Ascending aorta (tissue), 2 donors: ENCODE measurements around the gene PCNX2. TPM values are rescaled to one million over a fixed set of nuclear protein-coding genes. Genes with fewer than 3 reads are reported as not detected.
"Not testable (repeated sequence)": the region's sequence is repeated elsewhere in the genome, so short reads cannot be mapped to it uniquely, and the experiment has no call there.

Experiments
- DNase-seq, 2 donors: peaks; one replicate each; pipeline ENCODE4 v3.0.0-alpha.2; 2019; ENCODE audit warnings: low spot score in 2 of 2
- H3K27ac ChIP-seq, 2 donors: fragments of 200-600 bp; sonication (generic); one replicate each; pipeline ENCODE4 v1.5.1; 2016 to 2017; ENCODE audit warnings: mild to moderate bottlenecking in 1 of 2
- H3K27me3 ChIP-seq: fragments of 200-600 bp; sonication (generic); one replicate; pipeline ENCODE4 v1.5.1; 2017
- H3K36me3 ChIP-seq, 2 donors: fragments of 200-600 bp; sonication (generic); one replicate each; pipeline ENCODE4 v1.5.1; 2016
- H3K4me1 ChIP-seq, 2 donors: fragments of 200-600 bp; sonication (generic); one replicate each; pipeline ENCODE4 v1.5.1; 2016 to 2017; ENCODE audit warnings: mild to moderate bottlenecking in 1 of 2
- H3K4me3 ChIP-seq, 2 donors: fragments of 200-600 bp; sonication (generic); one replicate each; pipeline ENCODE4 v1.5.1; 2016 to 2017; ENCODE audit warnings: mild to moderate bottlenecking in 1 of 2
- H3K9me3 ChIP-seq, 2 donors: fragments of 200-600 bp; sonication (generic); one replicate each; pipeline ENCODE4 v1.5.1; 2016
- CTCF ChIP-seq, 3 experiments: fragments of 200-600 bp in 2 of 3; fragments of 450-650 bp in 1 of 3; sonication (generic) in 2 of 3; IDR thresholded peaks; one replicate each; pipeline ENCODE4 v1.5.1; 2016 to 2019; ENCODE audit warnings: antibody characterized with exemption in 3 of 3, mild to moderate bottlenecking in 1 of 3, moderate library complexity in 1 of 3
- intact Hi-C: fragments of 100-400 bp; cut with DNase I; formaldehyde crosslinking; loops from one replicate; pipeline ENCODE4 v1.15.1; 2023
- total RNA-seq: library from RNA; depleted of rRNA; stranded (reverse); fragments of >200 nt; gene quantifications from one replicate; pipeline ENCODE4 v1.1.0, GENCODE V29; 2016

PCNX2 gene
- total RNA-seq, 1 donor from 2014 or later: 13.6 TPM

- H3K9me3 ChIP-seq: no peaks in the 10 kb centered on the region
- DNase-seq: no peak
- no peak overlapping the region for H3K4me3 ChIP-seq
- H3K27me3 ChIP-seq: no peaks in the 10 kb centered on the region
- no peak for TF ChIP-seq CTCF (IDR thresholded peaks at IDR 0.05)
- H3K36me3 ChIP-seq: peaks cover 0 to 3% of the 10 kb centered on the region in 2 donors
- H3K4me1 ChIP-seq: no peaks in the 10 kb centered on the region
- intact Hi-C loops: no loop called here
- H3K27ac ChIP-seq: no peak overlapping the region
Measured at GRCh38 chr1:233006108-233006507, 289.4 kb downstream of the PCNX2 start.

GRCh38 chr1:233005703-233006102 lies 289.8 kb downstream of the PCNX2 start:
- Histone ChIP-seq H3K4me1 (no peaks in the 10 kb centered on the region), H3K36me3 (peaks cover 0 to 3% of the 10 kb centered on the region in 2 donors), H3K27ac (no peak overlapping the region), H3K27me3 (no peaks in the 10 kb centered on the region), H3K9me3 (no peaks in the 10 kb centered on the region), H3K4me3 (no peak overlapping the region)
- no peak for DNase-seq
- no peak for TF ChIP-seq CTCF (IDR thresholded peaks at IDR 0.05)
- intact Hi-C loops: no loop called here

GRCh38 chr1:233005156-233005555 lies 290.4 kb downstream of the PCNX2 start:
- H3K9me3 ChIP-seq: no peaks in the 10 kb centered on the region
- no peak for DNase-seq
- H3K27me3 ChIP-seq: no peaks in the 10 kb centered on the region
- peaks cover 0 to 3% of the 10 kb centered on the region in 2 donors for H3K36me3 ChIP-seq
- intact Hi-C loops: no loop called here
- H3K4me1 ChIP-seq: no peaks in the 10 kb centered on the region
- no peak overlapping the region for H3K4me3 ChIP-seq
- no peak for TF ChIP-seq CTCF (IDR thresholded peaks at IDR 0.05)
- H3K27ac ChIP-seq: no peak overlapping the region

- intact Hi-C loops: no loop called here
- Histone ChIP-seq H3K27ac (no peak overlapping the region), H3K4me3 (no peak overlapping the region)
Measured at GRCh38 chr1:233004451-233004850, 291.1 kb downstream of the PCNX2 start.

GRCh38 chr1:233003638-233004037 lies 291.9 kb downstream of the PCNX2 start:
- H3K27me3 ChIP-seq, H3K27ac ChIP-seq, H3K4me3 ChIP-seq, H3K4me1 ChIP-seq, intact Hi-C loops, H3K36me3 ChIP-seq, DNase-seq, H3K9me3 ChIP-seq: not testable (repeated sequence)

More at GRCh38 chr1:233004451-233004850, 291.1 kb downstream of the PCNX2 start:
- DNase-seq: no peak
- no peak for TF ChIP-seq CTCF (IDR thresholded peaks at IDR 0.05)
- H3K27me3 ChIP-seq: no peaks in the 10 kb centered on the region
- peaks cover 0 to 3% of the 10 kb centered on the region in 2 donors for H3K36me3 ChIP-seq
- H3K9me3 ChIP-seq: no peaks in the 10 kb centered on the region
- no peaks in the 10 kb centered on the region for H3K4me1 ChIP-seq

- Histone ChIP-seq H3K27ac (no peak overlapping the region), H3K36me3 (peaks cover 4 to 20% of the 10 kb centered on the region in 2 donors), H3K27me3 (no peaks in the 10 kb centered on the region), H3K4me3 (no peak overlapping the region), H3K4me1 (no peaks in the 10 kb centered on the region), H3K9me3 (no peaks in the 10 kb centered on the region)
- no peak for DNase-seq
- intact Hi-C loops: no loop called here
- TF ChIP-seq CTCF (IDR thresholded peaks at IDR 0.05): no peak
Measured at GRCh38 chr1:232999956-233000625, 295.4 kb downstream of the PCNX2 start.
